Measurements from ENCODE around the gene SPTBN1.

- no peak for TF ChIP-seq CTCF (conservative IDR thresholded peaks at IDR 0.05)
- no peak for TF ChIP-seq EZH2 (IDR thresholded peaks at IDR 0.05; ENCODE audit: low read depth)
Observed at GRCh38 chr2:54677476-54678265, 221.5 kb downstream of the SPTBN1 start.

Measured in PC-9 (cell line).